GM18861 (cell line): ENCODE data around the gene NT5C3B.
A peak's percentile ranks its signal among the peaks of the same experiment; 100 is the strongest.
"Not testable (repeated sequence)": the region's sequence is repeated elsewhere in the genome, so short reads cannot be mapped to it uniquely, and the experiment has no call there.

Experiments
- ATAC-seq: cut with Tn5 transposase; IDR thresholded peaks from one replicate; pipeline ENCODE4 v1.9.1; 2021; ENCODE audit not compliant: unreplicated experiment

The NT5C3B gene

DNA sequence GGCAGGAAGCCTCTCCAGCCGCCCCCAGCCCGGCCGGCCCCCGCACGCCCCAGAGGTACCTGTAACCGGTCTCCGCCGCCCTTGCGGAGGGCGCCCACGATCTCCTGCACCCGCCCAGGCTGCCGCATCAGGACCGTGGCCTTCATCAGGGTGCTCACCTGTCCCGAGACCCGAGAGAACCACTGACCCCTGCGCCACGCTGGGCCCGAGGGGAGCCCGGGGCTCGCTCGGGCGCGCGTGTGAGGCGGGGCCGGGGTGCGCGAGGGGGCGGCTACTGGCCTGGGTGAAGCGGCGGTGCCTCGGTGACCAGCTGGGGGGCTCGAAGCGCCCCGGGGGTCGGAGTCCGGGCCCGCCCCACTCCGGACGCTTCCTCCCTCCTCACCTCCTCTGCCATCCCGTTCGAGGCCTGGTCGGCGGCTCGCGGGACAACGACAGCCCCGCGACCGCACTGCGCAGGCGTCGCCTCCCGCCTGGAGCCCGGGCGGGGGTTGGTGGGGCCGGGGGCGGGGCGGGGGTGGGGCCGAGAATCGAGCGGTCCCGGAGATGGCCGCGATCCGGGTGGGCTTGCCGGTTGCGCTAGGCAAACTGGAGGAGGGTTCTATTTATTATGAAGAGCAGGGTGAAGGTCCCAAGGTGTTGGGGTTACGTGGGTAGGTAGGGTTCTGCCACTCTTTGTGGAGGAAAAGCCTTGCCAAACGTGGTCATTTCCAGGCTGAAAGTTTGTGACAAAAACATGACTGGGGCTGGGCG lies at the start of gene NT5C3B:
NT5C3B (minus strand) TSS at position 433 of the 750 bp plus-strand sequence; CDS start at position 394, 39 bp downstream.
- ATAC-seq: no peak

DNA sequence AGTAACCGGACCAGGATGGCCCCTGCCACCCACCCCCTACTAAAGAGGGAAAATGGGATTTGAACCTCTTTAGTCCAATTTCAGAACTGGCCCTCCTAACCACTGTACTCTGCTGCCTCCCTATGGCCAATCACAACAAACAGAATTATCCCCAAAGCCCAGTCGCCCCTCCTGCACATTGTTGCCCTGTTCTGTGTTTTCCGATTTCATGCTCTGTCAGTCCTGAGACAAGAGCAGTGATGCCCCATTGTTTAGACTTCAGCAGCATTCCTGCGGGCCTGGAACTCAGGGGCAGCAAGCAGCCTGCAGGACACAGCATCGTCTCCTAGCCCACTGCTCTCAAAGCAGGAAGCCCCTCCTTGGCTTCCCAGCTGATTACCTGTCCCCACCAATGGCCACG lies 49.7 kb upstream of the NT5C3B start:
- ATAC-seq: no peak

DNA sequence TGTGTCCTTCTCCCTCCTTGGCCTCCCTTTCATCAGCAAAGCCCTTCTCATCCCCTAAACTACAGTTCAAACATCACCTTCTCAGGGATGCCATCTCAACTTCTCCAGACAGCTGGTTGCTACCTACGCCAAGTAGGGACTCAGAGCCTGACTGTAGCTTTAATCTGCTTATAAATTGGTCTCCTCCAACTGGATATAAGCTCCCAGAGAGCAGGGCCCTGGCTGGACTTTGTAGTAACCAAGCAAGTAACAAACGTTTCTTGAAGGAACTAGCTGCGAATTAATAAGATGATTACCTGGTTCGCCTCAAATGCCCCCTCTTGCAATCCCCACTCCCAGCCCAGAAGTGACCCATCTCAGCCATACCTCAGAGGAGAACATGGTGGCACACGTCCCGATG lies 46.7 kb upstream of the NT5C3B start:
- no peak for ATAC-seq

DNA sequence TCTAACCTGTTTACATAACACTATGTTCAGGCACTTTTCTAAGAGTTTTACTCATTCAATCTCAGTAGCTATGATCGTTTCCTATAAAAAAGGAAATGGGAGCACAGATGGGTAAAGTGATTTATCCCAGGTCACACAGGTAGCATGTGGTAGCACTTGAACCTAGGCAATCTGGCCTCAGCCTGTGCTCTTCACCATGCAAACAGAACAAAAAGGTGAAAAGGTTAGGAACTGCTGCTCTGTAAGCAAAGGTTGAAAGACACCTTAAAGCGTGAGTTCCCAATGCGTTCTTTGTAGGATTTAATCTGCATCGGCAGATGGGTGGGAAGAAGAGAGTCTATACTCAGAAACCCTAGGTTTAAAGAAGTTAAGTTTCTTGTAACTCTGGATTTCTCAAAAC lies 44.1 kb upstream of the NT5C3B start:
- no peak for ATAC-seq

DNA sequence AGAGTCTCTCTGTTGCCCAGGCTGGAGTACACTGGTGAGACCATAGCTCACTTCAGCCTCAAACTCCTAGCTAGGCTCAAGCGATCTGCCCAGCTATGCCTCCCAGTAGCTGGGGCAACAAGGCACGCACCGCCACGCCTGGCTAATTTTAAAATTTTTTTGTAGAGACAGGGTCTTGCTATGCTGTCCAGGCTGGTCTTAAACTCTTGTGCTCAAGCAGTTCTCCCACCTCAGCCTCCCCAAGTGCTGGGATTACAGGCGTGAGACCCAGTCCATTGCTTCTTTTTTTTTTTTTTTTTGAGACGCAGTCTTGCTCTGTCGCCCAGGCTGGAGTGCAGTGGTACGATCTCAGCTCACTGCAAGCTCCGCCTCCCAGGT lies 38.2 kb upstream of the NT5C3B start:
- ATAC-seq: not testable (repeated sequence)

DNA sequence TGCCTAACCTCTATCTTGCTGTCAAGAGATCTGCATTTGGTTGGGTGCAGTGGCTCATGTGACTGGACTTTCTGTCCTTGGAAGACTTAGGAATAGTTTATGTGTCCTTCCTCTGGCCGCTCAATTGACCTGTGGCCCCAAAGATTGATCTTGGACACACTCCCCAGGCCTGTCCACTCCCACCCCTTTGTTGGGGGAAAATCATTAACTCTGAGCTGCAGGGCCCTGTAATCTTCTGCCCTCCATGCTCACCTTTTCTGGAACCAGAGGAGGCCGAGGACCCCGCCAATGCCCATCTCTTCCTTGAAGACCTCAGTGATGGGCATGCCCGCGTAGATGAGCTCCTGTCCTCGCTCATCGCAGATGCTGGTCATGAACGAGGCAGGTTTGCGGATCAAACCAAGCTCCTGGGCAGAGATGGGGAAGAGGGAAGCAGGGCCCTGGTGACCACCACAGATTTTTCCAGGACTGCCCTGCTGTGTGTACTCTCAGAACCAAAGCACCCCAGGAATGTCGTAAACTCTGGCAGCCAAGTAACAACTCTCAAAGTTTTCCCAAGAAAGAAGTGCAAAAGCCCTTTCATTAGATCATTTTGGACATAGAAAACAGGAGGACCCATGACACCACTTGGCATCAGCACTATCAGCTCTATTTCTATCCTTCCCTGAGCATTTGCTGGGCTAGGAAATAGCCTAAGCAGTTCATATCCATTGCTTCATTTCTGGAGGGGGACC lies 37.7 kb upstream of the NT5C3B start:
- no peak for ATAC-seq

DNA sequence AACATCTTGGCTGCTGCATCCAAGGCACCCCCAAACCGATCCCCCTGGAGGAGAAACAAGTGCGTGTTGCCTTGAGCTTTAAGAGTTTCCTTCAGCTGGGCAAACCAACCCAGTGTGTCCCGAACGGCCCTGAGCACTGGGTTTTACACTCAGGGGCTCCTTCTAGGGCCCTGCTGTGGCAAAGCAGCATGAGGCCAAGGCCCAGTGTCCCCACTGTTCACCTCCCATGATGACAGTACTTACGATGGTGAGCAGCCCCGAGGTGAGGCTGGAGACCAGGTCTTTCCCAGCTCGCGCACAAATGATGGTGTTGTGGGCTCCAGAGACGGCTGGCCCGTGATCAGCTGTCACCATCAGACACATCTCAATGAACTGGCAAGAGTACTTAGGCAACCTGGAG lies 35.8 kb upstream of the NT5C3B start:
- no peak for ATAC-seq

DNA sequence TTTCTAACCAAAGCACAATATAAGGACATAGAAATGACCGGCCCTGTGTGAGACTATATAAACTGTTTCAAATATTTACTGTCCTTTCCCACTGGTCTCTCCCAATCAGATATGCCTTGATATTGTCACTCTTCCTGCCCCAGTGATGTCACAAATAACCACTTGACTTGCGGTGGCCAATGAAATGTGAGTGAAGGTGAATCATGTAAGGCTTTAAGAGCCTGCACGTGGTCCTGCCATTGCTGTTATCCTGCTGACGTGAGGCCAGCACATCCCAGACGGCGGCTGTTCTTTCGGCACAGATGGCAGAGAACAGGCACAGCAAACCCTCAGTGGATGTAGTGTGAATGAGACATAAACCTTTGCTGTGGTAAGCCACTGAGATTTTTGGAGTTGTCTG lies 34.6 kb upstream of the NT5C3B start:
- no peak for ATAC-seq

DNA sequence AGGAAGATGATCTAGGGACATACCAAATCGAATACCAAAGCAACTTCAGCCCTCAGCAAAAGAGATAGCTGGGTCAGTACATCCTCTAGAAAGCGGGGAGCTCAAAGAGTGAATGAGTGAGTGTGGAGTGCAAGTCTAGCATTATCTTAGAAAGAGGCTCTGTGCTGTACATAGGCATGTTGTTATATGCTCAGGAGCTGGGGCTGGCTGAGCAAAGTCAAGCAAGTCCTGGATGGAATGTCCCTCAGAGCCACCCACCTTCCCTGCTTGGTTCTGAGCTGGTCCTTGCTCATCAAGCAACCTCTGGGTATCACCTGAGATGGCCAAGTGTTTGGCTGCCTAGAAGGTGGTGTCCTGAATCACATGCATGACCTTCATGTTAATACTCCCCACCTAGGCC lies 34.1 kb upstream of the NT5C3B start:
- ATAC-seq: no peak

DNA sequence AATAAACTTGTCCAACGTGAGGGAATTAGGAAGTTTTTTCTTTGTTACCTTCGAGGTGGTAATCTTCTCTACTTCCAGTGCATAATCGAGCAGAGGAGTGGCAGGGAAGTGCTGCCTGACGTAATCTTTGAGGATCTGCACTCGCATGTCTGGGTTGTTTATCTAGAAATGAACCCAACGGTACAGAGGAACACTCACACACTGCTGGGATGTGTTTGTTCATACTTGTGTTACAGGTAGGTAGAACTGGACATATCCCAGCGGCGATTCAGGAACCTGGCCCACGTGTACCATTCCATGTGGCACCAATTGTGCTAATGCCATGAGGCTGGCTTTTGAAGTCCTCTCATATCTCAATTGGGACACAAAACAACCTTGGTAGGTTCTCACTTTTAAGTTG lies 33.4 kb upstream of the NT5C3B start:
- no peak for ATAC-seq

DNA sequence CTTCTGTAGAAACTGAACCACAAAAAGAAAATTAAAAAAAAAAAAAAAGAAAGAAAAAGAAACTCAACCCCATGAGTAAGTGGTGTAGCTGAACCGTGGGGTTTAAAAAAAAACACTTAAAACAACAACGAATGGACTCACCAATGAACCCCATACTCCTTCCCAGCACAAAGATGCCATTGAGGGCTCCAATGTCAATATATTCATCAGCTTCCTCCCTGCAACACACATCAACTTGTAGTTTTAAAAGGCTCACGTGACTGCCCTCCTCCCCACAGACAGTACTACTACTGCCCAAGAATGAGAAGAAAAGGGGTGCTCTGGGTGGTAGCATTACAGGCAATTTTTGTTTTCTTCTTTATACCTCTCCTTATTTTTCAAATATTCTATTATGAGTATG lies 32.5 kb upstream of the NT5C3B start:
- no peak for ATAC-seq

DNA sequence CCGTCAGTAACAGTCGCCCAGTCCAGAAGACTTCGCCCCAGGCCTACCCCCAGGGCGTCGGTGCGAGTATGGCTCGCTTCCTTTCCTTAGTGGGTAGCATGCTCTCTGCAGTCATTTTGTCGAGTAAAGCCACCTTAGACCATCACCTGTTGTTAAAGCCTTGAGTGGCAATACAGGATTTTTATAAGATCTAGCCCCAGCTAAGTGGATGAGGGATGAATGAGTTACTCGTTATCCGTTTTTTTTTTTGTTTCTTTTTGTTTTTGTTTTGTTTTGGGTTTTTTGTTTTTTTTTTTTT lies 29.5 kb upstream of the NT5C3B start:
- ATAC-seq: no peak

DNA sequence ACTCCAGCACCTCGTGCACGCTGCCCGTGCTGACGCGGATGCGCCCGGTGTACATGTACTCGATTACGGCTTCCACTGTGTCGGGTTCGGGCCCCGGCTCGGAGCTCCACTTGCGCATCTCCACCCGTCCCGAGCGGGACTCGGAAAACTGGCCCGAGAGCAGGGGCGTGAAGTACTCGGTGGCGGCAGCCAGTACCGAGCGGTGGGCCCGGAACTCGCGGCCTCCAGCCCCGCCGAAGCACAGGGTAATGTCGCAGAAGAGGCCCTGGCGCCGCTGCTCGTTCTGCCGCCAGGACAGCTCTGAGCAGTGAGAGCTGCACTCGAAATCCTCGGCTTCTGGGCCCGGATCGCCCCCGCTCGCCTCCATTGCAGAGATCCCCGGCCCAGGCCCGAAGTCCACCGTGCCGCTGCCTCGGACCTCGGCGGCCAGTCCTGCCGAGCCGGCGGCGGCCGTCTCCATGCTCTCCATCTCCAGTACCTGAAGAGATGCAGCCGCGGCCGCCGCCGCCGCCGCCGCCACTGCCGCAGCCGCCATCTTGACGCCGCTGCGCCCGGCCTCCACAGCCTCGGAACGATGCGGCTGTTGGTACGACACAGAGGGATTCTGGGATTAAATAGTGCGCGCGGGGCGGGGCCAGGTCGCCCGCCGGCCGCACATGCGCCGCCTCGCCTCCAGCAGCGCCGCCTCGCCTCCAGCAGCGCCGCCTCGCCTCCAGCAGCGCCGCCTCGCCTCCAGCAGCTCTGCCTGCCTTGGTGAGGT lies 29.0 kb upstream of the NT5C3B start, which contains the start of gene KLHL11:
KLHL11 (minus strand) TSS at position 588 of the 760 bp plus-strand sequence; CDS start at position 535, 53 bp downstream.
- ATAC-seq: peak; percentile 69

DNA sequence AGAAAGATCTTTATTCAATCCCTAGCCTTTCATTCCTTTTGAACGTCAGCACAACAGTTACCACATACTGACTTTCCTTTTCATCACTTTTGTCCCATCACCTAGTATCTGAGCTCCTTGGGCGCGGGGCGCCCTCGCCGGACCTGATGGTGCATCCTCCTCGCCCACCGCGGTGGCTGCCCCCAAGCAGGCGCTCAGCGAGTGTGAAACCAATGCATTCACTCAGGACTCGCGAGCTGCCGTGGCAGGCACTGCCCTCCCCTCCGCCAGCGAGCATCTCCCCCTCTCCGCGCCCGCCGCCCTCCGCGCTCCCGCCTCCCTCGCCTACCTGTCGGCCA lies 28.4 kb upstream of the NT5C3B start:
- ATAC-seq: peak; percentile 17

DNA sequence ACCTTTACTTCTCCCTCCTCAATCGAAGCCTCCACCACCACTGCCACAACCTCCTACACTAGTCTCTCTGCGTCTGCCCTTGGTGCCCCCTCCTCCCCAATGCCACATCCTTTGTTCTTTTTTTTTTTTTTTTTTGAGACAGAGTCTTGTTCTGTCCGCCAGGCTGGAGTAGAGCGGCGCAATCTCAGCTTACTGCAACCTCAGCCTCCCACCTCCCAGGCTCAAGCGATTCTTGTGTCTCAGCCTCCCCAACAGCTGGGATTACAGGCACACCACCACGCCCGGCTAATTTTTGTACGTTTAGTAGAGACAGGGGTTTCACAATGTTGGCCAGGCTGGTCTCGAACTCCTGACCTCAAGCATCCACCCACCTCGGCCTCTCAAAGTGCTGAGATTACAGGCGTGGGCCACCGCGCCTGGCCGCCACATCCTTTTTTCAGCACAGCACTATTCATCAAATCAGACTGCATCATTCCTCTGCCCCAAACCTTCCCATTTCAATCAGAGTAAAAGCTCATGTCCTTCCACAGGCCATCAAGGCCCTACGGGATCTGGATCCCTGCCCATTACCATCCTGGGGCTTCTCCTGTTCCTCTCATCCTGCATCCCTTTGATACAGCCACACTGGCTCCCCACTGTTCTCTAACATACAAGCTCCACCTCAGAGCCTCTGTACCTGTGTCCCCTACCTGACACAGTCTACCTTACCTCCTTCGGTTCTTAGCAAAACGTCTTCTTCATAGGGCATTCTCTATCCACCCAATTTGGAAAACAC lies 27.2 kb upstream of the NT5C3B start:
- no peak for ATAC-seq

DNA sequence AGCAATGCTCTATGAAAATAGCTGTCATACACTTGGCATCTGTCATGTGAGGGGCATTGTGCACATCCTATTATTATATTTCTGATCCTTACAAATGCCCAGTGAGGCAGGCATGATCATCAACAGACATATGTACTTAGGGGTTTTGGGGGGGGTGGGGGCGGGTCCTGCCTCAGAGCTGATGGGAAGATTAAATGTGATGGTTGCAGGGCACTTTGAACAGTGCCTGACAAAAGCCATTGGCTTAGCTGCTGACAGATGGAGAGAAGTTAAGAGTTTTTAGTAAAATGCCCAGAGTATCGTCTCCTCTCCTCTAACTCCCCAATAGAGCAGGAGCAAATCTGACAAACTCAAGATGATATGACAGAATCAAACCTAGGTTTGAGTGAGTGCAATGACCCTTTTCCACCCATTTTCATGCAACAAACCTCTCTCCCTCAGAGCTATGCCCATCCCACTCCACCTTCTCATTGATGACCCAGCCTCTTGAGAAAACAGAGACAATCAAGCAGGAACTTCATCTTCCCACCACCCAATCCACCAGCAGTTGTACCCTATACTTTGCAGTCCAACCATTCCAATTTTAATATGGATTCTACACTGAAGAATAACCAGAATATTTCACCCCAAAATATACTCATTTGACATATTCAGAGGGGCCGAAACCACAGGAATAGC lies 24.4 kb upstream of the NT5C3B start:
- no peak for ATAC-seq

DNA sequence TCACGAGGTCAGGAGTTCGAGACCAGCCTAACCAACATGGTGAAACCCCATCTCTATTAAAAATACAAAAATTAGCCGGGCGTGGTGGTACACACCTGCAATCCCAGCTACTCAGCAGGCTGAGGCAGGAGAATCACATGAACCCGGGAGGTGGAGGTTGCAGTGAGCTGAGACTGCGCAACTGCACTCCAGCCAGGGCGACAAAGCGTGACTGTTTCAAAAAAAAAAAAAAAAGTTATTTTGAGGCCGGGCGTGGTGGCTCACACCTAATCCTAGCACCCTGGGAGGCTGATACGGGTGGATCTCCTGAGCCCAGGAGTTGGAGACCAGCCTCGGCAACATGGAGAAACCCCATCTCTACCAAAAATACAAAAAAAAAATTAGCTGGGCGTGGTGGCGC lies 15.3 kb upstream of the NT5C3B start:
- ATAC-seq: not testable (repeated sequence)

DNA sequence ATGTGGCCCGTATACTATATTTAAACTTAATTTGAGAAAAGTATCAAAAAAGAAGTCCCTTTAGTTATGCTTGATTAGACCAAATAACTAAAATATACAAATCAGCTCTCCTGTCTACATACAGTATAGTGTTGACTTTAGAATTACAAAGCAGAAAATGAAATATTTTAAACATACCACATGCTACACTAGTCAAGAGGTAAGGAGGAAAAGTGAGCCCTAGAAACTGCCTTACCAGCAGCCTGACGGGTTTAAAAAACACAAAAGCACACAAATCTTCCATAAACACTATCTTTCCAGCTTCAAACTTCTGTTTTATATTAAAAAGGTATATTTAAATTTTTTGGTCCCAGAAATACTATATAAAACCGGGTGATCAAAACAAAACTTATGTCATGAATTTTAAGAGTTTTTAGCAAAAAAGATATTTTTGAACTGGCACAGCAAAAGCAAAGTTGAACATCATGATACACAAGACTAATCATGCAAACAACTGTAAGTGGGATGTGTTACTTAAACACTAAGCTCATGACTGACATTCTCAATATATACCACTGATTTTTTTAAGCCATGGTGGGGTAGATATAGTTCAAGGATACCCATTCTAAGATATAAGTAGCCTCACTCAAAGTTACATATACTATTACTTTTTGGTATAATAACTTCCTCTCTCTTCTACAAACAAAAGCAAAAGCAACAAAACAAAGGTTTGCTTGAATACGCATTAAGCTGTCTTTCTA lies 13.4 kb upstream of the NT5C3B start:
- no peak for ATAC-seq

DNA sequence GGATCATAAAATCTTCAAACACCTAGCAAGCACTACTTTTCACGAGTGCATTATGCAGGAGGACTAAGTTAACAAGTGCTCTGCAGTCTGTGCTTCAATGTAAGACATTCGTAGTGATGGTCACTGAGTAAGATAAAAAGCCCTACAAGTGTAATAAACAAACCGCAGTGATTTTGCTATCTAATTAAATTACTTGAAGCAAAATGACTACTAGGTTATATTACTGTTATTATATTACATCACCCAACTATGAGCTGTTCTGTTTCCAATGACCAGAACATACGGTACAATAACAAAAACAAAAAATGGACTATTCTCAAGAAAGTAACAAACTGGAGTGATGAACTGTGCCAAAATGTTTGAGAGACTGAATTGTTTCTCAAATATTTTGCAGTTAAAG lies 12.8 kb upstream of the NT5C3B start:
- no peak for ATAC-seq

DNA sequence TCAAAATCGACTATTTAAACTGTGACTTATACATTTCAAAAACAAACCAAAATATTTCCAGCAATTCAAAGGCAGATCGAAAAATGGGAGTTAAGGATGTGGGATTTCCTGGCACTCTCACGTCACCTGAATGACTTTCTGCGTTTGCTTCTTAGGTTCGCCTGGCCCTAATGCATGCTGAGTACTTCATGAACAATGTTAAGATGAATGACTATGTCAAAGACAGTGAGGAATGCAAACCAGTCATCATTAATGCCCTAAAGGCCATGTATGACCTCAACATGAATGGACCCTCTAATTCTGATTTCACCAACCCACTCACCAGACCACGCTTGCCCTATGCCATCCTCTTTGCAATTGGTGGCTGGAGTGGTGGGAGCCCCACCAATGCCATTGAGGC lies 8.9 kb upstream of the NT5C3B start:
- no peak for ATAC-seq
